ENCODE measurements around the gene BCAT1. TPM values are rescaled to one million over a fixed set of nuclear protein-coding genes. Genes with fewer than 3 reads are reported as not detected.

The BCAT1 gene
- total and polyA plus RNA-seq, 2 of the 8 experiments (the other 6 are each of a cell fraction or from before 2014, with no cell fraction given), result 19.7 to 263 TPM

- TF ChIP-seq SP4 (IDR thresholded peaks at IDR 0.05; ENCODE audit: low read length) (no peak), ASH2L (IDR thresholded peaks at IDR 0.05; ENCODE audit: low read length) (no peak), CHD1 (IDR thresholded peaks at IDR 0.05; ENCODE audit: low read depth, low read length) (no peak), EP300 (IDR thresholded peaks at IDR 0.05; ENCODE audit: borderline replicate concordance in 1 of 2, low read depth in 2 of 2, low read length in 2 of 2) (no peak), MAFK (IDR thresholded peaks at IDR 0.05; ENCODE audit: low read depth, low read length) (no peak), SRF (IDR thresholded peaks at IDR 0.05; ENCODE audit: low read depth, low read length) (no peak), USF2 (IDR thresholded peaks at IDR 0.05; ENCODE audit: low read length) (no peak)
Measured at GRCh38 chr12:24904871-24905270, 44.0 kb downstream of the BCAT1 start (continued).

Measured in H1 (cell line).